SK-N-MC (cell line): ENCODE measurements around the gene CRHR2.

Source experiments
- EZH2 ChIP-seq: fragments of 200-600 bp; sonication (generic); IDR thresholded peaks from one replicate; pipeline ENCODE4 v1.6.1; 2017; ENCODE audit warnings: antibody characterized with exemption
- FOXP2 ChIP-seq: optimal IDR thresholded peaks from 2 replicates; pipeline ENCODE3; 2011; ENCODE audit warnings: mild to moderate bottlenecking, moderate library complexity; ENCODE audit not compliant: insufficient read depth; ENCODE audit errors: extremely low read length, control extremely low read depth
- POLR2AphosphoS5 ChIP-seq: IDR thresholded peaks from 2 replicates; pipeline ENCODE4 v1.6.1; 2012; ENCODE audit warnings: mild to moderate bottlenecking, low read depth, low read length, borderline replicate concordance

DNA sequence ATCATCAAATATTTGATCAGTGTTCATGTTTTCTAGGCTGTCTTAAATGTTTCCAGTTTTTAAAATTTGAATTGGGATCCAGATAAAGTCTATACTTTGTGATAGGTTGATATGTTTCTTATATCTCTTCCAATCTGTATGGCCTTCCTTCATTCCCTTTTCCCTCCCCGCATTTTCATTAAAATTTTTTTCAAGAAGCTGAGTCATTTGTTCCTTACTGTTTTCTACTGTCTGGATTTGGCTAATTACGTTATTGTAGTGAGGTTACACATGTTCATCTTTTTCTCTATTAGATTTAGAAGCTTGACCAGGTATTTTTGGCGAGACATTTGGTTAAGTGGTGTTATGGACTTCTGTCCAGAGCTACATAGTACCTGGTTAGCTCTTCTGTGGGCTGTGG, 76.4 kb downstream of the CRHR2 start:
- TF ChIP-seq EZH2 (no peak), POLR2AphosphoS5 (no peak), FOXP2 (no peak)
